ENCODE results near the gene FASTKD3. TPM values are rescaled to one million over a fixed set of nuclear protein-coding genes. Genes with fewer than 3 reads are reported as not detected.

FASTKD3 gene
- total RNA-seq, 1 experiment from 2014 or later: 12.0 TPM

DNA sequence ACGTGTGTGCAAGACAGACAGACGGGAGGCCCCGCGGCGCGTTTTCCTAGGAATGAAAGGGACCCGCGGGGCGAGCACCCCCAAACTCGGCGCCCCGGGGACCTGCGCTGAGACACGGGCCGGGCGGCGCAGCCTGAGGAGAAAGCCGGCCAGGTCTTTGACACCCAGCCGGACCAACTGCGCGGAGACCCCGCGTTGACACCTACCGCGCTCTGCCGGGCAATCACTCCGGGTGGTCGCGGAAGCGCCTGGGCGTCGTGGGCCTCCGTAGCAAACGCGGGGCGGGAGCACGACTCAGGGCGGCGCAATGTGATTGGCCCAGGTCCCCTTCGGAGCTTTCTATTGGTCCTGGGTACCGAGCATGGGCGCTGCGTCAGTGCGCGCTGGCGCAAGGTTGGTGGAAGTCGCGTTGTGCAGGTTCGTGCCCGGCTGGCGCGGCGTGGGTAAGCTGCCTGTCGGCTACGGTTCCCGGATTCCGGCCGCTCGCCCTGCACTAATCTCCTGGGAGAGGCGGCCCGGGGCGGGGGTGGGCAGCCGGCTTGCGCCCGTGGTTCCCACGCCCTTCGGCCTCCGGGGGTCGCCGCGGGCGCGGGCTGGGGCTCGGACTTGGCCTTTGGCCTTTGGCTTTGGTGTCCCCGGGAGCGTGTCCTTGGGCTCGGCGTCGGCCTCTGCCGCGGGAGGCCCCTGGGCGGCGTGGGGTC, at the start of gene FASTKD3, which contains the start of gene MTRR (continued):
- TF ChIP-seq, protein P1, sequence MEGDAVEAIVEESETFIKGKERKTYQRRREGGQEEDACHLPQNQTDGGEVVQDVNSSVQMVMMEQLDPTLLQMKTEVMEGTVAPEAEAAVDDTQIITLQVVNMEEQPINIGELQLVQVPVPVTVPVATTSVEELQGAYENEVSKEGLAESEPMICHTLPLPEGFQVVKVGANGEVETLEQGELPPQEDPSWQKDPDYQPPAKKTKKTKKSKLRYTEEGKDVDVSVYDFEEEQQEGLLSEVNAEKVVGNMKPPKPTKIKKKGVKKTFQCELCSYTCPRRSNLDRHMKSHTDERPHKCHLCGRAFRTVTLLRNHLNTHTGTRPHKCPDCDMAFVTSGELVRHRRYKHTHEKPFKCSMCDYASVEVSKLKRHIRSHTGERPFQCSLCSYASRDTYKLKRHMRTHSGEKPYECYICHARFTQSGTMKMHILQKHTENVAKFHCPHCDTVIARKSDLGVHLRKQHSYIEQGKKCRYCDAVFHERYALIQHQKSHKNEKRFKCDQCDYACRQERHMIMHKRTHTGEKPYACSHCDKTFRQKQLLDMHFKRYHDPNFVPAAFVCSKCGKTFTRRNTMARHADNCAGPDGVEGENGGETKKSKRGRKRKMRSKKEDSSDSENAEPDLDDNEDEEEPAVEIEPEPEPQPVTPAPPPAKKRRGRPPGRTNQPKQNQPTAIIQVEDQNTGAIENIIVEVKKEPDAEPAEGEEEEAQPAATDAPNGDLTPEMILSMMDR (IDR thresholded peaks at IDR 0.05 in 2 of 3, conservative IDR thresholded peaks at IDR 0.05 in 1 of 3; ENCODE audit: borderline replicate concordance in 1 of 3, insufficient read depth in 1 of 3, low read depth in 2 of 3, low read length in 2 of 3): no peak
- TF ChIP-seq POLR2A (IDR thresholded peaks at IDR 0.05; ENCODE audit: borderline replicate concordance, extremely low read depth, insufficient read depth, insufficient read length): peak; percentile 68
- TF ChIP-seq YY1 (IDR thresholded peaks at IDR 0.05; ENCODE audit: extremely low read depth, insufficient replicate concordance, low read depth, low read length): no peak
- TF ChIP-seq EGR1 (IDR thresholded peaks at IDR 0.05; ENCODE audit: low read depth): no peak
- no peak for TF ChIP-seq EZH2 (IDR thresholded peaks at IDR 0.05)

DNA sequence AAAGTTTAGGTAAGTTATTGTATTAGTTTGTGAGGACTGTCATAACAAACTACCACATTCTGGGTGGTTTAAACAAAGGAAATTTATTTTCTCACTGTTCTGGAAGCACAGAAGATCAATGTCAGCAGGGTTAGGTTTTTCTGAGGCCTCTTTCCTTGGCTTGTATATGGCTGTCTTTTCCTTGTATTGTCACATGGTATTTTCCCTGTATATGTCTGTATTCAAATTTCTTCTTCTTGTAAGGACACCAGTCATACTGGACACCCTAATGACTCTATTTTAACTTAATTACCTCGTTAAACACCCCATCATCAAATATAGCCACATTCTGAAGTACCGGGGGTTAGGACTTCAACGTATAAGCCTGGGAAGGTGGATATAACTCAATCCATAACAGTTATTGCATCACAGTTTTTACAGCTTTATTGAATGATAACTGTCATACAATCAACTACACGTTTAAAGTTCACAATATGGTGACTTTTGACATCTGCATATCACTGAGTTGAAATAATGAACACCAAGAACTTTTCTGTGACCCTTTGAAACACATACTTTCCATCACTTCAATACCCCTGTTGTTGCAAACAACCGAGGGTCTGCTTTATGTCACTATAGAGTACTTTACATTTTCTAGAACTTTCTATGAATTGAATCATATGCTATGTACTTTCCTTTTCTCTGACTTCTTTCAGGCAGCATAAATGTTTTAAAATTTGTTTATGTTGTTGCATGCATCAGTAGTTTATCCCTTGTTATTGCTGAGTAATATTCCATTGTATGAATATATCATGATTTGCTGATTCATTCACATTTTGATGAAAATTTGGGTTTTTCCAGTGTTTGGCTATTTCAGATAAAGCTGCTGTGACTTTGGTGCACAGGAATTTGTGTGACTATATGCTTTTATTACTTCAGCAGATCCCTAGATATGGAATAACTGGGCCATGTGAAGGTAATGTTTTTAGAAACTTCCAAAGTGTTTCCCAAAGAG, 48.6 kb upstream of the FASTKD3 start:
- DNase-seq (ENCODE audit: low read depth, low spot score): no peak
- BruUV-seq (replicated peaks): no TSS peak
- POLR2A ChIA-PET: no interaction called here
- Histone ChIP-seq H3K79me2 (ENCODE audit: insufficient read depth, low read length) (no peaks in the 10 kb centered on the region), H3K9ac (ENCODE audit: low read length) (no peak overlapping the region), H3K9me2 (ENCODE audit: insufficient read depth) (no peaks in the 10 kb centered on the region), H3K4me3 (replicated peaks in 1 of 2; ENCODE audit: low read depth in 1 of 2, low read length in 2 of 2) (no peak overlapping the region), H3K4me1 (ENCODE audit: control insufficient read depth in 1 of 2, insufficient read depth in 2 of 2, low read length in 2 of 2) (no peaks in the 10 kb centered on the region), H3K36me3 (ENCODE audit: control insufficient read depth in 1 of 2, insufficient read depth in 2 of 2, low read length in 2 of 2) (no peaks in the 10 kb centered on the region), H3K27me3 (ENCODE audit: insufficient read depth, low read length) (no peaks in the 10 kb centered on the region), H4K20me1 (ENCODE audit: insufficient read depth) (no peaks in the 10 kb centered on the region), H3K27ac (ENCODE audit: low read depth, low read length) (no peak overlapping the region), H2AFZ (ENCODE audit: low read depth, low read length, poor library complexity, severe bottlenecking) (no peak overlapping the region), H3K9me3 (ENCODE audit: control insufficient read depth in 1 of 2, insufficient read depth in 1 of 2, low read depth in 1 of 2, low read length in 2 of 2) (no peaks in the 10 kb centered on the region), H3K4me2 (ENCODE audit: low read length) (no peak overlapping the region)
- intact Hi-C loops (cut with micrococcal nuclease): no loop called here
- RAD21 ChIA-PET (ENCODE audit: low non-redundant PET in 1 of 2, low total read pairs in 2 of 2, uncharacterized antibody in 2 of 2, unreplicated experiment in 2 of 2): no interaction called here
- CTCF ChIA-PET: no interaction called here
- ATAC-seq: no peak
- TF ChIP-seq EZH2phosphoT487 (IDR thresholded peaks at IDR 0.05; ENCODE audit: borderline replicate concordance) (no peak), SP1 (IDR thresholded peaks at IDR 0.05; ENCODE audit: low read depth) (no peak), ZFX (IDR thresholded peaks at IDR 0.05) (no peak), POLR2A (IDR thresholded peaks at IDR 0.05; ENCODE audit: borderline replicate concordance, extremely low read depth, insufficient read depth, insufficient read length) (no peak)
- TF ChIP-seq, protein P2, sequence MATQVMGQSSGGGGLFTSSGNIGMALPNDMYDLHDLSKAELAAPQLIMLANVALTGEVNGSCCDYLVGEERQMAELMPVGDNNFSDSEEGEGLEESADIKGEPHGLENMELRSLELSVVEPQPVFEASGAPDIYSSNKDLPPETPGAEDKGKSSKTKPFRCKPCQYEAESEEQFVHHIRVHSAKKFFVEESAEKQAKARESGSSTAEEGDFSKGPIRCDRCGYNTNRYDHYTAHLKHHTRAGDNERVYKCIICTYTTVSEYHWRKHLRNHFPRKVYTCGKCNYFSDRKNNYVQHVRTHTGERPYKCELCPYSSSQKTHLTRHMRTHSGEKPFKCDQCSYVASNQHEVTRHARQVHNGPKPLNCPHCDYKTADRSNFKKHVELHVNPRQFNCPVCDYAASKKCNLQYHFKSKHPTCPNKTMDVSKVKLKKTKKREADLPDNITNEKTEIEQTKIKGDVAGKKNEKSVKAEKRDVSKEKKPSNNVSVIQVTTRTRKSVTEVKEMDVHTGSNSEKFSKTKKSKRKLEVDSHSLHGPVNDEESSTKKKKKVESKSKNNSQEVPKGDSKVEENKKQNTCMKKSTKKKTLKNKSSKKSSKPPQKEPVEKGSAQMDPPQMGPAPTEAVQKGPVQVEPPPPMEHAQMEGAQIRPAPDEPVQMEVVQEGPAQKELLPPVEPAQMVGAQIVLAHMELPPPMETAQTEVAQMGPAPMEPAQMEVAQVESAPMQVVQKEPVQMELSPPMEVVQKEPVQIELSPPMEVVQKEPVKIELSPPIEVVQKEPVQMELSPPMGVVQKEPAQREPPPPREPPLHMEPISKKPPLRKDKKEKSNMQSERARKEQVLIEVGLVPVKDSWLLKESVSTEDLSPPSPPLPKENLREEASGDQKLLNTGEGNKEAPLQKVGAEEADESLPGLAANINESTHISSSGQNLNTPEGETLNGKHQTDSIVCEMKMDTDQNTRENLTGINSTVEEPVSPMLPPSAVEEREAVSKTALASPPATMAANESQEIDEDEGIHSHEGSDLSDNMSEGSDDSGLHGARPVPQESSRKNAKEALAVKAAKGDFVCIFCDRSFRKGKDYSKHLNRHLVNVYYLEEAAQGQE (IDR thresholded peaks at IDR 0.05; ENCODE audit: low read depth): no peak
- TF ChIP-seq, protein P3, sequence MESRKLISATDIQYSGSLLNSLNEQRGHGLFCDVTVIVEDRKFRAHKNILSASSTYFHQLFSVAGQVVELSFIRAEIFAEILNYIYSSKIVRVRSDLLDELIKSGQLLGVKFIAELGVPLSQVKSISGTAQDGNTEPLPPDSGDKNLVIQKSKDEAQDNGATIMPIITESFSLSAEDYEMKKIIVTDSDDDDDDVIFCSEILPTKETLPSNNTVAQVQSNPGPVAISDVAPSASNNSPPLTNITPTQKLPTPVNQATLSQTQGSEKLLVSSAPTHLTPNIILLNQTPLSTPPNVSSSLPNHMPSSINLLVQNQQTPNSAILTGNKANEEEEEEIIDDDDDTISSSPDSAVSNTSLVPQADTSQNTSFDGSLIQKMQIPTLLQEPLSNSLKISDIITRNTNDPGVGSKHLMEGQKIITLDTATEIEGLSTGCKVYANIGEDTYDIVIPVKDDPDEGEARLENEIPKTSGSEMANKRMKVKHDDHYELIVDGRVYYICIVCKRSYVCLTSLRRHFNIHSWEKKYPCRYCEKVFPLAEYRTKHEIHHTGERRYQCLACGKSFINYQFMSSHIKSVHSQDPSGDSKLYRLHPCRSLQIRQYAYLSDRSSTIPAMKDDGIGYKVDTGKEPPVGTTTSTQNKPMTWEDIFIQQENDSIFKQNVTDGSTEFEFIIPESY (IDR thresholded peaks at IDR 0.05; ENCODE audit: extremely low read depth, insufficient replicate concordance, low read length): no peak
- TF ChIP-seq, protein P1 (IDR thresholded peaks at IDR 0.05 in 2 of 3, conservative IDR thresholded peaks at IDR 0.05 in 1 of 3; ENCODE audit: borderline replicate concordance in 1 of 3, insufficient read depth in 1 of 3, low read depth in 2 of 3, low read length in 2 of 3): no peak
